Liver (tissue), 9 donors: Measurements from ENCODE around the gene ATG5. TPM values are rescaled to one million over a fixed set of nuclear protein-coding genes. Genes with fewer than 3 reads are reported as not detected.

Experiments used
- DNase-seq: peaks from one replicate; pipeline ENCODE4 v3.0.0-alpha.2; 2017; ENCODE audit warnings: low spot score
- H3K27ac ChIP-seq, 2 donors: one replicate each; pipeline ENCODE4 v1.7.0; 2013; ENCODE audit warnings: inconsistent platforms in 2 of 2, low read length in 2 of 2, control low read depth in 1 of 2, low read depth in 1 of 2, mild to moderate bottlenecking in 1 of 2
- H3K27me3 ChIP-seq, 4 donors: one replicate each; pipeline versions ENCODE4 v1.6.1 to v1.7.0; 2013; ENCODE audit warnings: low read length in 3 of 4, inconsistent platforms in 1 of 4, mild to moderate bottlenecking in 1 of 4, moderate library complexity in 1 of 4; ENCODE audit not compliant: control insufficient read depth in 4 of 4, insufficient read depth in 4 of 4
- H3K36me3 ChIP-seq, 4 donors: one replicate each; pipeline versions ENCODE4 v1.6.1 to v1.7.0; 2013; ENCODE audit warnings: low read length in 3 of 4, mild to moderate bottlenecking in 3 of 4, low read depth in 1 of 4, moderate library complexity in 1 of 4; ENCODE audit not compliant: control insufficient read depth in 4 of 4, insufficient read depth in 3 of 4
- H3K4me1 ChIP-seq, 4 donors: one replicate each; pipeline versions ENCODE4 v1.6.1 to v1.7.0; 2013; ENCODE audit warnings: low read length in 3 of 4, mild to moderate bottlenecking in 3 of 4, moderate library complexity in 1 of 4; ENCODE audit not compliant: control insufficient read depth in 4 of 4, insufficient read depth in 4 of 4
- H3K4me3 ChIP-seq, 3 donors: one replicate each; pipeline versions ENCODE4 v1.6.1 to v1.7.0; 2013; ENCODE audit warnings: low read length in 3 of 3, control low read depth in 1 of 3, low read depth in 1 of 3, mild to moderate bottlenecking in 1 of 3
- H3K9ac ChIP-seq, 2 donors: one replicate each; pipeline ENCODE4 v1.7.0; 2013; ENCODE audit warnings: low read length in 2 of 2, mild to moderate bottlenecking in 2 of 2, moderate library complexity in 2 of 2, control low read depth in 1 of 2, low read depth in 1 of 2
- H3K9me3 ChIP-seq, 4 donors: one replicate each; pipeline versions ENCODE4 v1.6.1 to v1.7.0; 2013; ENCODE audit warnings: low read length in 3 of 4; ENCODE audit not compliant: control insufficient read depth in 4 of 4
- EGR1 ChIP-seq, 2 donors: IDR thresholded peaks; 2 replicates each; pipeline ENCODE4 v1.6.1; 2016 to 2018; ENCODE audit warnings: antibody characterized with exemption in 2 of 2, low read depth in 2 of 2
- FOXA1 ChIP-seq: IDR thresholded peaks from 2 replicates; pipeline ENCODE4 v1.6.1; 2016; ENCODE audit warnings: antibody characterized with exemption
- FOXA2 ChIP-seq: IDR thresholded peaks from 2 replicates; pipeline ENCODE4 v1.6.1; 2016; ENCODE audit warnings: antibody characterized with exemption
- GABPA ChIP-seq, 2 donors: IDR thresholded peaks in 1 of 2; conservative IDR thresholded peaks in 1 of 2; 2 replicates each; pipeline ENCODE4 v1.6.1; 2016; ENCODE audit warnings: antibody characterized with exemption in 2 of 2, mild to moderate bottlenecking in 1 of 2, moderate library complexity in 1 of 2
- HNF4G ChIP-seq: IDR thresholded peaks from 2 replicates; pipeline ENCODE4 v1.6.1; 2016; ENCODE audit warnings: antibody characterized with exemption
- JUND ChIP-seq, 2 donors: IDR thresholded peaks; 2 replicates each; pipeline ENCODE4 v1.6.1; 2016; ENCODE audit warnings: antibody characterized with exemption in 2 of 2
- MAX ChIP-seq: IDR thresholded peaks from 2 replicates; pipeline ENCODE4 v1.6.1; 2016; ENCODE audit warnings: antibody characterized with exemption
- NR2F2 ChIP-seq: IDR thresholded peaks from 2 replicates; pipeline ENCODE4 v1.6.1; 2016; ENCODE audit warnings: antibody characterized with exemption
- RAD21 ChIP-seq, 2 donors: IDR thresholded peaks; 2 replicates each; pipeline ENCODE4 v1.6.1; 2016; ENCODE audit warnings: antibody characterized with exemption in 2 of 2, mild to moderate bottlenecking in 2 of 2
- RXRA ChIP-seq, 2 donors: IDR thresholded peaks; 2 replicates each; pipeline ENCODE4 v1.6.1; 2017 to 2018; ENCODE audit warnings: antibody characterized with exemption in 2 of 2, mild to moderate bottlenecking in 1 of 2
- SP1 ChIP-seq: IDR thresholded peaks from 2 replicates; pipeline ENCODE4 v1.6.1; 2018; ENCODE audit warnings: antibody characterized with exemption, mild to moderate bottlenecking
- TAF1 ChIP-seq: conservative IDR thresholded peaks from 2 replicates; pipeline ENCODE4 v1.6.1; 2016; ENCODE audit warnings: antibody characterized with exemption, mild to moderate bottlenecking
- YY1 ChIP-seq: IDR thresholded peaks from 2 replicates; pipeline ENCODE4 v1.6.1; 2016; ENCODE audit warnings: antibody characterized with exemption, mild to moderate bottlenecking
- WGBS: extraction: QIAGEN DNeasy Blood & Tissue Kit; methylation state at CpG from one replicate; pipeline ENCODE4 v1.1.7; 2013; 5-methylcytosine and 5-hydroxymethylcytosine counted together
- polyA plus RNA-seq, 2 donors: library from polyadenylated mRNA; stranded (reverse) in 1 of 2; unstranded in 1 of 2; fragments of 200-250 nt in 1 of 2; fragments of >200 nt in 1 of 2; fragmentation: Nextera tagmentation in 1 of 2; extraction: Ambion mirVana in 1 of 2; gene quantifications; one replicate each; pipeline versions ENCODE4 v1.2.1 to v1.2.3, GENCODE V29; 2013 to 2015
- total RNA-seq, 2 donors: library from RNA; depleted of rRNA; stranded (reverse); fragments of >200 nt; gene quantifications; one replicate each; pipeline ENCODE4 v1.2.3, GENCODE V29; 2014
- TF ChIP-seq, protein P1 (sequence below): IDR thresholded peaks from 2 replicates; pipeline ENCODE4 v1.6.1; 2016; ENCODE audit warnings: antibody characterized with exemption, mild to moderate bottlenecking
- TF ChIP-seq, protein P2 (sequence below): IDR thresholded peaks from 2 replicates; pipeline ENCODE4 v1.6.1; 2016; ENCODE audit warnings: antibody characterized with exemption
- TF ChIP-seq, protein P3 (sequence below): fragments of 150-350 bp; IDR thresholded peaks from 2 replicates; pipeline ENCODE4 v1.5.1; 2017; ENCODE audit warnings: improper control_type of control experiment, low read depth, low read length; ENCODE audit not compliant: missing input control
- TF ChIP-seq, protein P4 (sequence below): IDR thresholded peaks from 2 replicates; pipeline ENCODE4 v1.6.1; 2016; ENCODE audit warnings: antibody characterized with exemption
- donor health status: healthy.
- donor health status: healthy.
- donor health status: healthy.
- donor health status: healthy.
- donor health status: healthy.

The ATG5 gene
- total and polyA plus RNA-seq, 4 donors = 10.0 to 25.7 (median 19.7) TPM

DNA sequence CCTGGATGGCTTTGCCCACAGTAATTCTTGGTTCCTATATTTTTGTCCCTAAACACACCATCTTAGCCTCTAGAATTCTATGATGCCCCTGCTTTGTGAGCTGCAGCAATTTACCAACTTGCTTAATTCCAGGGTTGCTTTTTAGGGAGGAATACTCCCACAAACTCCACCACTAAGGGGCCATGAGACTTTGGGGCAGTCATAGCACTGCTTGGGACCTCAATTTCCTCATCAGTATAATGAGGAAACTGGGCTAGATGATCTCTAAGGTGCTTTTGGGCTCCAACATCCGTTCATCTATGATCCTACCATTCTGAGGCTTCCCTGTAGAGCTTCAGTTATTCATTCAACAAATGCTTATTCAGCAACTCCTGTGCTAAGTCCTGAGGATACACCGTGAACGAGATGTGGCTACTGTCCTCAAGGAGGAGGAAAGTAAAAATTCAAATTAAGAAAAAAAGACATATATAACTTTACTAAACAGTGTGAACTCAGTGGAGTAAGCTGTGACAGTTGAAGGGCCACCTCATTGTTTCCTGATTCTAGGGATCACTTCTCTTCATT, 164.2 kb downstream of the ATG5 start (continued):
- TF ChIP-seq, protein P1, sequence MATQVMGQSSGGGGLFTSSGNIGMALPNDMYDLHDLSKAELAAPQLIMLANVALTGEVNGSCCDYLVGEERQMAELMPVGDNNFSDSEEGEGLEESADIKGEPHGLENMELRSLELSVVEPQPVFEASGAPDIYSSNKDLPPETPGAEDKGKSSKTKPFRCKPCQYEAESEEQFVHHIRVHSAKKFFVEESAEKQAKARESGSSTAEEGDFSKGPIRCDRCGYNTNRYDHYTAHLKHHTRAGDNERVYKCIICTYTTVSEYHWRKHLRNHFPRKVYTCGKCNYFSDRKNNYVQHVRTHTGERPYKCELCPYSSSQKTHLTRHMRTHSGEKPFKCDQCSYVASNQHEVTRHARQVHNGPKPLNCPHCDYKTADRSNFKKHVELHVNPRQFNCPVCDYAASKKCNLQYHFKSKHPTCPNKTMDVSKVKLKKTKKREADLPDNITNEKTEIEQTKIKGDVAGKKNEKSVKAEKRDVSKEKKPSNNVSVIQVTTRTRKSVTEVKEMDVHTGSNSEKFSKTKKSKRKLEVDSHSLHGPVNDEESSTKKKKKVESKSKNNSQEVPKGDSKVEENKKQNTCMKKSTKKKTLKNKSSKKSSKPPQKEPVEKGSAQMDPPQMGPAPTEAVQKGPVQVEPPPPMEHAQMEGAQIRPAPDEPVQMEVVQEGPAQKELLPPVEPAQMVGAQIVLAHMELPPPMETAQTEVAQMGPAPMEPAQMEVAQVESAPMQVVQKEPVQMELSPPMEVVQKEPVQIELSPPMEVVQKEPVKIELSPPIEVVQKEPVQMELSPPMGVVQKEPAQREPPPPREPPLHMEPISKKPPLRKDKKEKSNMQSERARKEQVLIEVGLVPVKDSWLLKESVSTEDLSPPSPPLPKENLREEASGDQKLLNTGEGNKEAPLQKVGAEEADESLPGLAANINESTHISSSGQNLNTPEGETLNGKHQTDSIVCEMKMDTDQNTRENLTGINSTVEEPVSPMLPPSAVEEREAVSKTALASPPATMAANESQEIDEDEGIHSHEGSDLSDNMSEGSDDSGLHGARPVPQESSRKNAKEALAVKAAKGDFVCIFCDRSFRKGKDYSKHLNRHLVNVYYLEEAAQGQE = no peak
- no peak for TF ChIP-seq EGR1 (IDR thresholded peaks at IDR 0.05; ENCODE audit: low read depth in 2 of 2)

DNA sequence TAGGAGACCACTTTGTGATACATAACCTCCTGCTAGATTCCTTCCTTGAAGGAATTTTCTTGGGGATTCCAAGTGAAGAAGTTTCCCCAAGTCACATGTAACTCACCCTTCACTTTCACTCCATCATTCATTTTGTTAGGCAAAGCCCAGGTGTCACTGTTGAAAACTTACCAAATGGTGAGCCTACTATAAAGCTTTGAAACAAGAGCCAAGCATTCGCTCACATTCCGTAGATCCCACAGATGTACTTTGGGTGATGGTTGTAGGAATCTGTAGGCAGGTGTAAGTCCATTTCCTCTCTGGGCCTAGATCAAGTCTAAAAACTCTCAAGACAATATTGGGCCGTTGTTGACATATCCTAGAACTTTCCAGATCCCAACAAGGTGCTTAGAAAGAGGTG, 165.4 kb downstream of the ATG5 start:
- H3K4me3 ChIP-seq = no peak overlapping the region
- 88% methylated on average over 3 of the region's 3 CpGs for WGBS
- H3K9me3 ChIP-seq = no peaks in the 10 kb centered on the region
- H3K27me3 ChIP-seq = no peaks in the 10 kb centered on the region
- H3K36me3 ChIP-seq = no peaks in the 10 kb centered on the region
- no peaks in the 10 kb centered on the region for H3K4me1 ChIP-seq
- no peak for DNase-seq
- H3K9ac ChIP-seq = no peak overlapping the region
- no peak overlapping the region for H3K27ac ChIP-seq
- no peak for TF ChIP-seq RAD21 (IDR thresholded peaks at IDR 0.05)
- no peak for TF ChIP-seq SP1
- no peak for TF ChIP-seq NR2F2
- no peak for TF ChIP-seq HNF4G
- TF ChIP-seq FOXA2 = no peak
- TF ChIP-seq, protein P2, sequence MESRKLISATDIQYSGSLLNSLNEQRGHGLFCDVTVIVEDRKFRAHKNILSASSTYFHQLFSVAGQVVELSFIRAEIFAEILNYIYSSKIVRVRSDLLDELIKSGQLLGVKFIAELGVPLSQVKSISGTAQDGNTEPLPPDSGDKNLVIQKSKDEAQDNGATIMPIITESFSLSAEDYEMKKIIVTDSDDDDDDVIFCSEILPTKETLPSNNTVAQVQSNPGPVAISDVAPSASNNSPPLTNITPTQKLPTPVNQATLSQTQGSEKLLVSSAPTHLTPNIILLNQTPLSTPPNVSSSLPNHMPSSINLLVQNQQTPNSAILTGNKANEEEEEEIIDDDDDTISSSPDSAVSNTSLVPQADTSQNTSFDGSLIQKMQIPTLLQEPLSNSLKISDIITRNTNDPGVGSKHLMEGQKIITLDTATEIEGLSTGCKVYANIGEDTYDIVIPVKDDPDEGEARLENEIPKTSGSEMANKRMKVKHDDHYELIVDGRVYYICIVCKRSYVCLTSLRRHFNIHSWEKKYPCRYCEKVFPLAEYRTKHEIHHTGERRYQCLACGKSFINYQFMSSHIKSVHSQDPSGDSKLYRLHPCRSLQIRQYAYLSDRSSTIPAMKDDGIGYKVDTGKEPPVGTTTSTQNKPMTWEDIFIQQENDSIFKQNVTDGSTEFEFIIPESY = no peak
- TF ChIP-seq, protein P3, sequence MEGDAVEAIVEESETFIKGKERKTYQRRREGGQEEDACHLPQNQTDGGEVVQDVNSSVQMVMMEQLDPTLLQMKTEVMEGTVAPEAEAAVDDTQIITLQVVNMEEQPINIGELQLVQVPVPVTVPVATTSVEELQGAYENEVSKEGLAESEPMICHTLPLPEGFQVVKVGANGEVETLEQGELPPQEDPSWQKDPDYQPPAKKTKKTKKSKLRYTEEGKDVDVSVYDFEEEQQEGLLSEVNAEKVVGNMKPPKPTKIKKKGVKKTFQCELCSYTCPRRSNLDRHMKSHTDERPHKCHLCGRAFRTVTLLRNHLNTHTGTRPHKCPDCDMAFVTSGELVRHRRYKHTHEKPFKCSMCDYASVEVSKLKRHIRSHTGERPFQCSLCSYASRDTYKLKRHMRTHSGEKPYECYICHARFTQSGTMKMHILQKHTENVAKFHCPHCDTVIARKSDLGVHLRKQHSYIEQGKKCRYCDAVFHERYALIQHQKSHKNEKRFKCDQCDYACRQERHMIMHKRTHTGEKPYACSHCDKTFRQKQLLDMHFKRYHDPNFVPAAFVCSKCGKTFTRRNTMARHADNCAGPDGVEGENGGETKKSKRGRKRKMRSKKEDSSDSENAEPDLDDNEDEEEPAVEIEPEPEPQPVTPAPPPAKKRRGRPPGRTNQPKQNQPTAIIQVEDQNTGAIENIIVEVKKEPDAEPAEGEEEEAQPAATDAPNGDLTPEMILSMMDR = no peak
- no peak for TF ChIP-seq MAX
- TF ChIP-seq RXRA (IDR thresholded peaks at IDR 0.05) = no peak
- TF ChIP-seq, protein P4, sequence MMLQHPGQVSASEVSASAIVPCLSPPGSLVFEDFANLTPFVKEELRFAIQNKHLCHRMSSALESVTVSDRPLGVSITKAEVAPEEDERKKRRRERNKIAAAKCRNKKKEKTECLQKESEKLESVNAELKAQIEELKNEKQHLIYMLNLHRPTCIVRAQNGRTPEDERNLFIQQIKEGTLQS = no peak
- TF ChIP-seq, protein P1 = no peak
- TF ChIP-seq EGR1 (IDR thresholded peaks at IDR 0.05; ENCODE audit: low read depth in 2 of 2) = no peak
- TF ChIP-seq FOXA1 = no peak
- no peak for TF ChIP-seq TAF1
- no peak for TF ChIP-seq GABPA (IDR thresholded peaks at IDR 0.05 in 1 of 2, conservative IDR thresholded peaks at IDR 0.05 in 1 of 2)
- no peak for TF ChIP-seq JUND (IDR thresholded peaks at IDR 0.05)
- TF ChIP-seq YY1 = no peak
